Ishikawa (cell line): ENCODE measurements around the gene ASPG.

Experiments used
- EGR1 ChIP-seq: IDR thresholded peaks from 2 replicates; pipeline ENCODE4 v1.6.1; 2012
- EP300 ChIP-seq: IDR thresholded peaks from 2 replicates; pipeline ENCODE4 v1.6.1; 2012; ENCODE audit warnings: borderline replicate concordance
- RAD21 ChIP-seq: IDR thresholded peaks from 2 replicates; pipeline ENCODE4 v1.6.1; 2012; ENCODE audit warnings: low read depth
- TCF12 ChIP-seq: IDR thresholded peaks from 2 replicates; pipeline ENCODE4 v1.6.1; 2012; ENCODE audit warnings: low read depth
- USF1 ChIP-seq: IDR thresholded peaks from 2 replicates; pipeline ENCODE4 v1.6.1; 2012
- YY1 ChIP-seq: IDR thresholded peaks from 2 replicates; pipeline ENCODE4 v1.6.1; 2012; ENCODE audit warnings: low read depth
- ZBTB7A ChIP-seq: IDR thresholded peaks from 2 replicates; pipeline ENCODE4 v1.6.1; 2012; ENCODE audit warnings: low read depth
- TF ChIP-seq, protein P1 (sequence below): IDR thresholded peaks from 2 replicates; pipeline ENCODE4 v1.6.1; 2012

DNA sequence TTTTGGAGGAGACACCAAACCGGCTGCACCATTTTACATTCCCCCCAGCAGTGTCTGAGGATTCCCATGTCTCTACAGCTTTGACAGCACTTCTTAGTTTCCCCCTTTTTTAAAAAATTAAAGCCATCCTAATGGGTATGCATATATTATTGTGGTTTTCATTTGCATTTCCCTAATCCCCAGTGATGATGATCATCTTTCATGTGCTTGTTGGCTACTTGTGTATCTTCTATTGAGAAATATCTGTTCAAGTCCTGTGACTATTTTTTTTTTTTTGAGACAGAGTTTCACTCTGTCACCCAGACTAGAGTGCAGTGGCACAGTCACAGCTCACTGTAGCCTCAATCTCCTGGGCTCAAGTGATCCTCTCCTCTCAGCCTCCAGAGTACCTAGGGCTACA, 23.2 kb upstream of the ASPG start:
- TF ChIP-seq RAD21 (no peak), EP300 (no peak), ZBTB7A (no peak), YY1 (no peak), EGR1 (no peak), USF1 (no peak), TCF12 (no peak)
- TF ChIP-seq, protein P1, sequence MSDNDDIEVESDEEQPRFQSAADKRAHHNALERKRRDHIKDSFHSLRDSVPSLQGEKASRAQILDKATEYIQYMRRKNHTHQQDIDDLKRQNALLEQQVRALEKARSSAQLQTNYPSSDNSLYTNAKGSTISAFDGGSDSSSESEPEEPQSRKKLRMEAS = no peak
